SU-DHL-6 (cell line): ENCODE data around the gene ABHD17A.

Source experiments
- H2AFZ ChIP-seq: fragments of 200-600 bp; sonication (generic); 2 replicates; pipeline ENCODE4 v1.6.1; 2014; ENCODE audit warnings: low read depth, mild to moderate bottlenecking, moderate library complexity, mixed read lengths, antibody characterized with exemption, low read length; ENCODE audit not compliant: severe bottlenecking
- H3F3A ChIP-seq: fragments of 200-600 bp; shearing (Covaris generic); 2 replicates; pipeline ENCODE4 v1.6.0; 2016; ENCODE audit warnings: antibody characterized with exemption, mild to moderate bottlenecking; ENCODE audit not compliant: insufficient read depth
- H3K27ac ChIP-seq: fragments of 200-600 bp; sonication (generic); 2 replicates; pipeline ENCODE4 v1.5.1; 2016; ENCODE audit warnings: low read depth, mild to moderate bottlenecking, low read length, moderate library complexity, mixed read lengths
- H3K27me3 ChIP-seq: fragments of 200-600 bp; sonication (generic), shearing (Covaris generic); 2 replicates; pipeline ENCODE4 v1.6.0; 2014; ENCODE audit warnings: mild to moderate bottlenecking, low read length
- H3K36me3 ChIP-seq: fragments of 200-600 bp; sonication (generic); 2 replicates; pipeline ENCODE4 v1.6.1; 2014; ENCODE audit warnings: mild to moderate bottlenecking, low read length, mixed read lengths
- H3K4me2 ChIP-seq: fragments of 300-600, 200-600 bp; shearing (Covaris generic), sonication (generic); 2 replicates; pipeline ENCODE4 v1.6.0; 2014; ENCODE audit warnings: low read length, low read depth, mild to moderate bottlenecking; ENCODE audit not compliant: poor library complexity, severe bottlenecking
- H3K4me3 ChIP-seq: fragments of 200-600 bp; sonication (generic); 2 replicates; pipeline ENCODE4 v1.5.1; 2014; ENCODE audit warnings: antibody characterized with exemption, low read length, mild to moderate bottlenecking, mixed read lengths; ENCODE audit not compliant: insufficient read depth, poor library complexity, severe bottlenecking
- H3K79me2 ChIP-seq: fragments of 200-600 bp; sonication (generic); 2 replicates; pipeline ENCODE4 v1.6.1; 2014; ENCODE audit warnings: mild to moderate bottlenecking, low read length, moderate library complexity; ENCODE audit not compliant: insufficient read depth
- H3K9ac ChIP-seq: fragments of 200-600 bp; sonication (generic); 2 replicates; pipeline ENCODE4 v1.7.0; 2014; ENCODE audit warnings: mild to moderate bottlenecking, low read length
- H3K9me2 ChIP-seq: fragments of 200-600 bp; sonication (generic); replicated peaks from 2 replicates; pipeline ENCODE4 v1.6.1; 2014; ENCODE audit warnings: low read length; ENCODE audit not compliant: insufficient read depth
- H3K9me3 ChIP-seq: fragments of 200-600 bp; sonication (generic); 2 replicates; pipeline ENCODE4 v1.6.1; 2014; ENCODE audit warnings: low read length, mixed read lengths; ENCODE audit not compliant: insufficient read depth
- H4K20me1 ChIP-seq: fragments of 200-600 bp; sonication (generic); 2 replicates; pipeline ENCODE4 v1.6.1; 2014; ENCODE audit warnings: low read depth, mild to moderate bottlenecking, antibody characterized with exemption, low read length, moderate library complexity, mixed read lengths
- EZH2phosphoT487 ChIP-seq: fragments of 200-600 bp; sonication (generic), shearing (Covaris generic); conservative IDR thresholded peaks from 2 replicates; pipeline ENCODE4 v1.6.1; 2018; ENCODE audit warnings: mild to moderate bottlenecking, antibody characterized with exemption, low read length, moderate library complexity, mixed read lengths
- TF ChIP-seq, protein P1 (sequence below): fragments of 200-600 bp; sonication (generic); IDR thresholded peaks from one replicate; pipeline ENCODE4 v1.5.1; 2017; ENCODE audit warnings: antibody characterized with exemption, mild to moderate bottlenecking, low read length, moderate library complexity; ENCODE audit not compliant: insufficient read depth, poor library complexity, severe bottlenecking

ABHD17A gene

DNA sequence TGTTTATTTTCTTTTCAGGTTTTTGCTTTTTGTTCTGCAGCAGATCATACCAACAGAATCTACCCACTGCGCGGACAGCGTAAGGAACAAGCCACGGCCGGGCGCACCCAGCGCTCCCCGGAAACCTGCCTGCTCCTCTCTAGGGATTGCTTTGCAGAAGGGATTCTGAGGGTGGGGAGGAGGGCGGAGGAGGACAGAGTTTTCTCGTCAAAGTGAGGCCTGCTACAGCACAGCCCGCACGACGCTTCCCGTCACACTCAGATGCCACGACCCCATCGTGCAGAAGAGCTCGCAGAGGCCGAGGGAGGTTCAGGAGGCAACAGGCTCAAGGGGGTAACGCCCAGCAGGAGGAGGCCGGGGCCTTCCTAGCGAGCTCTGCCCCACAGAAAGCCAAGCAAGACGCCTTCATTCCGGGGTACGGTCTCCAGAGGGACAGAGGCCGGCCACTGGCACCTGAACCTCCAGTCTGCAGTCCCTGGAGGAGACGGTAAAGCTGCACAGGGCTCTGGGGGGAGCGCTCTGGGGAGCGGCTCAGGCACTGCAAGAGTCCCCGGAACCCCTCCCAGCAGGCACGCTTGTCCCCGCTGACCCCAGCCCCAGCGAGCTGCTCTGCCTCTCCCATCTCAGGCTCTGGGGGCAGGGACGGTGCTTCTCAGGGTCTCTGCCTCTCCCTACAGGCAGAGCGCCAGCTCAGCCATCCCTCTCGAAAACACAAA, 43.9 kb downstream of the ABHD17A start:
- Histone ChIP-seq H3K9me3 (no peaks in the 10 kb centered on the region), H3K9me2 (no peaks in the 10 kb centered on the region), H2AFZ (no peak overlapping the region), H3K79me2 (peaks cover 98% of the 10 kb centered on the region), H3K4me2 (no peak overlapping the region), H3K27ac (no peak overlapping the region), H3K36me3 (no peaks in the 10 kb centered on the region), H3K9ac (no peak overlapping the region), H3F3A (no peaks in the 10 kb centered on the region), H3K27me3 (no peaks in the 10 kb centered on the region), H4K20me1 (peaks cover 10% of the 10 kb centered on the region; the same call in 1 of the 2 replicates), H3K4me3 (no peak overlapping the region)
- TF ChIP-seq, protein P1, sequence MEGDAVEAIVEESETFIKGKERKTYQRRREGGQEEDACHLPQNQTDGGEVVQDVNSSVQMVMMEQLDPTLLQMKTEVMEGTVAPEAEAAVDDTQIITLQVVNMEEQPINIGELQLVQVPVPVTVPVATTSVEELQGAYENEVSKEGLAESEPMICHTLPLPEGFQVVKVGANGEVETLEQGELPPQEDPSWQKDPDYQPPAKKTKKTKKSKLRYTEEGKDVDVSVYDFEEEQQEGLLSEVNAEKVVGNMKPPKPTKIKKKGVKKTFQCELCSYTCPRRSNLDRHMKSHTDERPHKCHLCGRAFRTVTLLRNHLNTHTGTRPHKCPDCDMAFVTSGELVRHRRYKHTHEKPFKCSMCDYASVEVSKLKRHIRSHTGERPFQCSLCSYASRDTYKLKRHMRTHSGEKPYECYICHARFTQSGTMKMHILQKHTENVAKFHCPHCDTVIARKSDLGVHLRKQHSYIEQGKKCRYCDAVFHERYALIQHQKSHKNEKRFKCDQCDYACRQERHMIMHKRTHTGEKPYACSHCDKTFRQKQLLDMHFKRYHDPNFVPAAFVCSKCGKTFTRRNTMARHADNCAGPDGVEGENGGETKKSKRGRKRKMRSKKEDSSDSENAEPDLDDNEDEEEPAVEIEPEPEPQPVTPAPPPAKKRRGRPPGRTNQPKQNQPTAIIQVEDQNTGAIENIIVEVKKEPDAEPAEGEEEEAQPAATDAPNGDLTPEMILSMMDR = no peak
- no peak for TF ChIP-seq EZH2phosphoT487

DNA sequence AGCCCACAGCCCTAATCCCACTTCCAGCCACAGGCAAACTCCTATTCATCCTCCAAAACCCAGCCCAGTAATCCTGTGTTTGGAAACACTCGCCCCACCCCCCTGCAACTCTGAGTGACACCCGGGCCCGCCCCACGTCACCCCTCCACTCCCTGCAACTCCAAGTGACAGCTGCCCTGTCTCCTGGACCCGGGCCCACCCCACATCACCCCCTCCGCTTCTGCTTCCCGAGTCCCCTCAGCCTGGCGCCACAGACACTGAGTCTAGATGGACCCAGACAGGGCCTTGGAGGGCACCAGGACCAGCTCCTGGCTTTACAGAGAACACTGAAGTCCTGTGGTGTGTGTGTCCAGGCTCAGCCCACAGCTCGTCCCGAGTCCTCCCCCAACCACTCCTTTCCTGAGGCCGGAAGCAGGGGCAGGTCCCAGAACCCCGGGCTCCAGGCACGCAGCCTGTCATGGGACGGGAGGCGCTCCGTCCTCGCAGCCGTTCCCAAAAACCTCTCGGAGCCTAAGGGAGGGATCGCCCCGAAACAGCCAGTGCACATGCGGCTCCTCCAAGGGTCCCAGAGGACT, 44.7 kb downstream of the ABHD17A start:
- no peak overlapping the region for H3K27ac ChIP-seq
- H4K20me1 ChIP-seq = peaks cover 7% of the 10 kb centered on the region; the same call in 1 of the 2 replicates
- H3K27me3 ChIP-seq = no peaks in the 10 kb centered on the region
- H3K4me3 ChIP-seq = no peak overlapping the region
- no peaks in the 10 kb centered on the region for H3K36me3 ChIP-seq
- no peak overlapping the region for H3K9ac ChIP-seq
- H2AFZ ChIP-seq = no peak overlapping the region
- H3F3A ChIP-seq = no peaks in the 10 kb centered on the region
- H3K9me2 ChIP-seq = no peaks in the 10 kb centered on the region
- TF ChIP-seq, protein P1 = no peak
- TF ChIP-seq EZH2phosphoT487 = no peak
- no peaks in the 10 kb centered on the region for H3K9me3 ChIP-seq
- peaks cover 98% of the 10 kb centered on the region for H3K79me2 ChIP-seq
- no peak overlapping the region for H3K4me2 ChIP-seq

DNA sequence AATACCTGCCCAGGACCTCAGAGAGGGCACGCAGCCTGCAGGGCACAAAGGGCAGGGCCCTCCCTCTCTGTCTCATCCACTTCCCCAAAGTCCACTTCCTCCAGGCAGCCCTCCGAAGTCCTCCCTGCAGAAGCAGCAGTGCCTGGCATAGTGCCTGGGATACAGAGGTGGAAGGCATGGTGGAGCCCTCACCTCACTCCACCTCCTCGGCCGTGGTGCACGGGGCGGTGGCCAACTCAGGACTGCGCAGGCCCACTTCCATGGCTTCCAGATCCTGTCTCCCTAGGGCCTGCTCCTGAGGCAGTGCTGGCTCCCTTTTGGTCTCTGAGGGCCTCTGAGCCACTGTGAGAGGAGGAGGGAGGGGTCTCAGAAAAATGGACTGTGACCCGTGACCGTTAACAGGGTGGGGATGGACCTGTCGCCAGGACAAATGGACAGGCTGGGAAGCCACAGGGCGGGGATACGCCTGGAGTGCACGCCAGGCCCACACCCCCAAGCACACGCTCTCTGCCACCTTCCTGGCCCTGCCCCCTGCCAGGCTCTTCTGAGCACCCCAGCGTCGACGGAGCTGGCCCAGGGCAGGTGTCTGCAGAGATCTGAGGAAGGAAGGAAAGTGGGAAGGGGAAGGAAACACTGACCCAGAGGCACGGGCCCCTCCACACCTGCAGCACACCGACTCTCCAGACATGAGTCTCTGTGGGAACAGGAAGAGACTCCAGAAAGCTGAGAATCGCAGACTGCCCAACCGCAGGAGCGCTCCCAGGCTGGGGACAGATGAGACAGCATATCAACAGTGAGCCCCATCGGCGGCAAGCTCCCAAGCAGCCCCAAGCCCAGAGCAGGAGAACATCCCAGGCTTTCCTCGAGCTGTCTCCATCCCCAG, 45.4 kb downstream of the ABHD17A start:
- TF ChIP-seq, protein P1 = no peak
- TF ChIP-seq EZH2phosphoT487 = no peak
- Histone ChIP-seq H3K9ac (no peak overlapping the region), H3K9me2 (no peaks in the 10 kb centered on the region), H3K36me3 (no peaks in the 10 kb centered on the region), H2AFZ (no peak overlapping the region), H3K27ac (no peak overlapping the region), H3K79me2 (peaks cover 98% of the 10 kb centered on the region), H3K9me3 (no peaks in the 10 kb centered on the region), H3K4me3 (no peak overlapping the region), H4K20me1 (peaks cover 7% of the 10 kb centered on the region; the same call in 1 of the 2 replicates), H3F3A (no peaks in the 10 kb centered on the region), H3K27me3 (no peaks in the 10 kb centered on the region), H3K4me2 (no peak overlapping the region)
